HepG2 (cell line): ENCODE measurements around the gene GNA12.

ENCODE experiments used
- ERF ChIP-seq: IDR thresholded peaks from 2 replicates; pipeline ENCODE4 v1.6.1; 2018; ENCODE audit warnings: missing biosample characterization, missing genetic modification reagents
- EZH2 ChIP-seq: conservative IDR thresholded peaks from 2 replicates; pipeline ENCODE4 v1.6.1; 2012; ENCODE audit warnings: mild to moderate bottlenecking, low read depth, low read length, moderate library complexity
- GATAD1 ChIP-seq: IDR thresholded peaks from 2 replicates; pipeline ENCODE4 v1.6.1; 2016; ENCODE audit warnings: missing genetic modification reagents, missing compliant biosample characterization
- NCOR1 ChIP-seq: fragments of 200-600 bp; sonication (generic); IDR thresholded peaks from 2 replicates; pipeline ENCODE4 v1.7.0; 2017; ENCODE audit warnings: antibody characterized with exemption, low read length, borderline replicate concordance
- NFE2L2 ChIP-seq: fragments of 150-350 bp; IDR thresholded peaks from 2 replicates; pipeline ENCODE4 v1.6.1; 2014; ENCODE audit warnings: low read length
- TCF7 ChIP-seq: sonication (generic); IDR thresholded peaks from 2 replicates; pipeline ENCODE4 v1.6.1; 2016; ENCODE audit warnings: antibody characterized with exemption, low read depth
- TF ChIP-seq, protein P1 (sequence below): IDR thresholded peaks from 2 replicates; pipeline ENCODE4 v1.6.1; 2016; ENCODE audit warnings: low read depth
- TF ChIP-seq, protein P2 (sequence below): sonication (generic); formaldehyde crosslinking; IDR thresholded peaks from 2 replicates; pipeline ENCODE4 v1.5.0; 2020; ENCODE audit warnings: mild to moderate bottlenecking, missing genetic modification reagents, moderate library complexity
- TF ChIP-seq, protein P3 (sequence below): sonication (generic); formaldehyde crosslinking; IDR thresholded peaks from 2 replicates; pipeline ENCODE4 v1.5.0; 2020; ENCODE audit warnings: mild to moderate bottlenecking, low read depth, missing genetic modification reagents, borderline replicate concordance

GRCh38 chr7:2853147-2853546 is 9.0 kb upstream of the GNA12 start:
- no peak for TF ChIP-seq NCOR1
- TF ChIP-seq, protein P1, sequence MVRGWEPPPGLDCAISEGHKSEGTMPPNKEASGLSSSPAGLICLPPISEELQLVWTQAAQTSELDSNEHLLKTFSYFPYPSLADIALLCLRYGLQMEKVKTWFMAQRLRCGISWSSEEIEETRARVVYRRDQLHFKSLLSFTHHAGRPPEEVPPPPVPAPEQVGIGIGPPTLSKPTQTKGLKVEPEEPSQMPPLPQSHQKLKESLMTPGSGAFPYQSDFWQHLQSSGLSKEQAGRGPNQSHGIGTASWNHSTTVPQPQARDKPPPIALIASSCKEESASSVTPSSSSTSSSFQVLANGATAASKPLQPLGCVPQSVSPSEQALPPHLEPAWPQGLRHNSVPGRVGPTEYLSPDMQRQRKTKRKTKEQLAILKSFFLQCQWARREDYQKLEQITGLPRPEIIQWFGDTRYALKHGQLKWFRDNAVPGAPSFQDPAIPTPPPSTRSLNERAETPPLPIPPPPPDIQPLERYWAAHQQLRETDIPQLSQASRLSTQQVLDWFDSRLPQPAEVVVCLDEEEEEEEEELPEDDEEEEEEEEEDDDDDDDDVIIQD (CRISPR knock-in tag), result no peak
- no peak for TF ChIP-seq NFE2L2
- TF ChIP-seq, protein P2, sequence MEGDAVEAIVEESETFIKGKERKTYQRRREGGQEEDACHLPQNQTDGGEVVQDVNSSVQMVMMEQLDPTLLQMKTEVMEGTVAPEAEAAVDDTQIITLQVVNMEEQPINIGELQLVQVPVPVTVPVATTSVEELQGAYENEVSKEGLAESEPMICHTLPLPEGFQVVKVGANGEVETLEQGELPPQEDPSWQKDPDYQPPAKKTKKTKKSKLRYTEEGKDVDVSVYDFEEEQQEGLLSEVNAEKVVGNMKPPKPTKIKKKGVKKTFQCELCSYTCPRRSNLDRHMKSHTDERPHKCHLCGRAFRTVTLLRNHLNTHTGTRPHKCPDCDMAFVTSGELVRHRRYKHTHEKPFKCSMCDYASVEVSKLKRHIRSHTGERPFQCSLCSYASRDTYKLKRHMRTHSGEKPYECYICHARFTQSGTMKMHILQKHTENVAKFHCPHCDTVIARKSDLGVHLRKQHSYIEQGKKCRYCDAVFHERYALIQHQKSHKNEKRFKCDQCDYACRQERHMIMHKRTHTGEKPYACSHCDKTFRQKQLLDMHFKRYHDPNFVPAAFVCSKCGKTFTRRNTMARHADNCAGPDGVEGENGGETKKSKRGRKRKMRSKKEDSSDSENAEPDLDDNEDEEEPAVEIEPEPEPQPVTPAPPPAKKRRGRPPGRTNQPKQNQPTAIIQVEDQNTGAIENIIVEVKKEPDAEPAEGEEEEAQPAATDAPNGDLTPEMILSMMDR (CRISPR knock-in tag), result no peak
- no peak for TF ChIP-seq EZH2
- TF ChIP-seq TCF7, result no peak
- TF ChIP-seq ERF (CRISPR knock-in tag), result no peak
- TF ChIP-seq, protein P3, sequence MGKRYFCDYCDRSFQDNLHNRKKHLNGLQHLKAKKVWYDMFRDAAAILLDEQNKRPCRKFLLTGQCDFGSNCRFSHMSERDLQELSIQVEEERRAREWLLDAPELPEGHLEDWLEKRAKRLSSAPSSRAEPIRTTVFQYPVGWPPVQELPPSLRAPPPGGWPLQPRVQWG (CRISPR knock-in tag), result no peak
- TF ChIP-seq GATAD1 (CRISPR knock-in tag), result no peak
